Measurements from ENCODE around the gene CPEB3. TPM values are rescaled to one million over a fixed set of nuclear protein-coding genes. Genes with fewer than 3 reads are reported as not detected.

Gene CPEB3
- total RNA-seq, 1 experiment from 2014 or later = 1.0 TPM

GRCh38 chr10:92042541-92042940 is 248.3 kb downstream of the CPEB3 start:
- Histone ChIP-seq H4K91ac (ENCODE audit: insufficient read length, low read depth, low read length) (no peak overlapping the region), H4K8ac (replicated peaks; ENCODE audit: insufficient read length, low read depth, low read length) (no peak overlapping the region), H2BK15ac (ENCODE audit: low read depth, low read length) (no peak overlapping the region), H3K18ac (ENCODE audit: insufficient read length, low read depth, low read length) (no peak overlapping the region), H2BK120ac (ENCODE audit: low read depth, low read length, poor library complexity, severe bottlenecking) (no peak overlapping the region), H3K27me3 (ENCODE audit: insufficient read depth, low read length) (no peaks in the 10 kb centered on the region), H4K5ac (ENCODE audit: insufficient read length, low read depth, low read length) (no peak overlapping the region), H3K4ac (ENCODE audit: low read depth, low read length) (no peak overlapping the region), H3T11ph (ENCODE audit: low read length) (no peak overlapping the region), H3K23me2 (ENCODE audit: insufficient read length, low read depth, low read length, poor library complexity, severe bottlenecking) (no peaks in the 10 kb centered on the region), H3K23ac (ENCODE audit: insufficient read length, low read depth, low read length) (no peak overlapping the region), H2AFZ (ENCODE audit: low read length) (no peak overlapping the region), H2BK5ac (ENCODE audit: insufficient read length, low read length) (no peak overlapping the region), H4K20me1 (ENCODE audit: control insufficient read depth, insufficient read depth, insufficient read length) (no peaks in the 10 kb centered on the region), H3K4me2 (ENCODE audit: insufficient read depth, insufficient read length, low read length) (no peak overlapping the region), H3K27ac (ENCODE audit: insufficient read length, low read depth, low read length) (no peak overlapping the region), H3K9me3 (ENCODE audit: control insufficient read depth, low read depth, low read length) (no peaks in the 10 kb centered on the region), H2BK20ac (ENCODE audit: low read depth, low read length, poor library complexity, severe bottlenecking) (no peak overlapping the region), H3K4me1 (ENCODE audit: insufficient read depth, low read length) (peaks cover 4% of the 10 kb centered on the region; the same call in 1 of the 2 replicates), H2BK12ac (ENCODE audit: insufficient read length, low read depth, low read length) (no peak overlapping the region), H3K79me2 (ENCODE audit: insufficient read depth, low read length) (no peaks in the 10 kb centered on the region), H2AK5ac (ENCODE audit: insufficient read length, low read length) (no peak overlapping the region), H3K14ac (ENCODE audit: insufficient read depth, low read length) (no peak overlapping the region), H3K79me1 (ENCODE audit: insufficient read depth, low read depth, low read length, poor library complexity, severe bottlenecking) (no peaks in the 10 kb centered on the region), H3K56ac (ENCODE audit: insufficient read length, low read depth, low read length) (no peak overlapping the region), H3K9ac (ENCODE audit: extremely low read depth, insufficient read length, low read length) (no peak overlapping the region)
- H3K4me1 Mint-ChIP-seq = peaks cover 22 to 41% of the 10 kb centered on the region in 2 experiments
- no peaks in the 10 kb centered on the region for H3K27me3 Mint-ChIP-seq (ENCODE audit: low read depth)
- DNase-seq = no peak
- peak overlapping the region in 1 of 2 experiments; percentile 59; a peak in 1 of 5 replicates for H3K4me3 Mint-ChIP-seq
- H3K9me3 Mint-ChIP-seq = 0 out of 5 replicates have a peak, but pooled peaks cover 0 to 3% of the 10 kb centered on the region in 2 experiments
- WGBS (ENCODE audit: extremely low coverage, insufficient read length, low lambda C conversion rate) = no CpG with 5 or more reads among the region's 5 CpGs
- no peak overlapping the region for H3K27ac Mint-ChIP-seq
- H3K36me3 Mint-ChIP-seq (ENCODE audit: insufficient read depth in 1 of 3, low read depth in 3 of 3) = no peaks in the 10 kb centered on the region; a peak in 1 of 7 replicates
- TF ChIP-seq, protein P1, sequence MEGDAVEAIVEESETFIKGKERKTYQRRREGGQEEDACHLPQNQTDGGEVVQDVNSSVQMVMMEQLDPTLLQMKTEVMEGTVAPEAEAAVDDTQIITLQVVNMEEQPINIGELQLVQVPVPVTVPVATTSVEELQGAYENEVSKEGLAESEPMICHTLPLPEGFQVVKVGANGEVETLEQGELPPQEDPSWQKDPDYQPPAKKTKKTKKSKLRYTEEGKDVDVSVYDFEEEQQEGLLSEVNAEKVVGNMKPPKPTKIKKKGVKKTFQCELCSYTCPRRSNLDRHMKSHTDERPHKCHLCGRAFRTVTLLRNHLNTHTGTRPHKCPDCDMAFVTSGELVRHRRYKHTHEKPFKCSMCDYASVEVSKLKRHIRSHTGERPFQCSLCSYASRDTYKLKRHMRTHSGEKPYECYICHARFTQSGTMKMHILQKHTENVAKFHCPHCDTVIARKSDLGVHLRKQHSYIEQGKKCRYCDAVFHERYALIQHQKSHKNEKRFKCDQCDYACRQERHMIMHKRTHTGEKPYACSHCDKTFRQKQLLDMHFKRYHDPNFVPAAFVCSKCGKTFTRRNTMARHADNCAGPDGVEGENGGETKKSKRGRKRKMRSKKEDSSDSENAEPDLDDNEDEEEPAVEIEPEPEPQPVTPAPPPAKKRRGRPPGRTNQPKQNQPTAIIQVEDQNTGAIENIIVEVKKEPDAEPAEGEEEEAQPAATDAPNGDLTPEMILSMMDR (conservative IDR thresholded peaks at IDR 0.05) = no peak
